SK-N-MC (cell line): ENCODE results near the gene OR9G4.
A peak's percentile ranks its signal among the peaks of the same experiment; 100 is the strongest.

Source experiments
- DNase-seq: peaks from one replicate; pipeline ENCODE4 v3.0.0-alpha.2; 2011; ENCODE audit warnings: low read depth, low spot score
- H3K27ac ChIP-seq: fragments of 200-600 bp; sonication (generic); 2 replicates; pipeline ENCODE4 v1.5.1; 2016; ENCODE audit warnings: mixed run types
- H3K36me3 ChIP-seq: fragments of 200-600 bp; sonication (generic); 2 replicates; pipeline ENCODE4 v1.6.1; 2017; ENCODE audit warnings: antibody characterized with exemption, low read length, mixed read lengths; ENCODE audit not compliant: insufficient read depth
- H3K4me3 ChIP-seq: fragments of 200-600 bp; sonication (generic); 2 replicates; pipeline ENCODE4 v1.5.1; 2016
- H3K9ac ChIP-seq: fragments of 200-600 bp; sonication (generic); 2 replicates; pipeline ENCODE4 v1.8.0; 2017; ENCODE audit warnings: mixed run types, mixed read lengths; ENCODE audit not compliant: insufficient read length
- H3K9me3 ChIP-seq: fragments of 200-600 bp; sonication (generic); 2 replicates; pipeline ENCODE4 v1.6.1; 2017; ENCODE audit warnings: low read depth, mild to moderate bottlenecking, antibody characterized with exemption, low read length, moderate library complexity, mixed read lengths
- EZH2 ChIP-seq: fragments of 200-600 bp; sonication (generic); IDR thresholded peaks from one replicate; pipeline ENCODE4 v1.6.1; 2017; ENCODE audit warnings: antibody characterized with exemption
- FOXP2 ChIP-seq: optimal IDR thresholded peaks from 2 replicates; pipeline ENCODE3; 2011; ENCODE audit warnings: mild to moderate bottlenecking, moderate library complexity; ENCODE audit not compliant: insufficient read depth; ENCODE audit errors: extremely low read length, control extremely low read depth
- POLR2AphosphoS5 ChIP-seq: IDR thresholded peaks from 2 replicates; pipeline ENCODE4 v1.6.1; 2012; ENCODE audit warnings: mild to moderate bottlenecking, low read depth, low read length, borderline replicate concordance

OR9G4 gene

GRCh38 chr11:56748597-56748996 lies at the start of gene OR9G4:
OR9G4 (minus strand) TSS chr11:56748697; CDS start chr11:56743766, 4,931 bp downstream.
- no peak within 1 kb of the TSS for H3K27ac ChIP-seq
- no peaks in the 10 kb centered on the region for H3K9me3 ChIP-seq
- no peak within 1 kb of the TSS for H3K9ac ChIP-seq
- TF ChIP-seq POLR2AphosphoS5 (no peak), EZH2 (no peak), FOXP2 (no peak)
- no peaks in the 10 kb centered on the region for H3K36me3 ChIP-seq
- H3K4me3 ChIP-seq, result no peak within 1 kb of the TSS
- DNase-seq, result no peak

GRCh38 chr11:56783448-56784041 lies 35.0 kb upstream of the OR9G4 start:
- TF ChIP-seq FOXP2 (no peak), POLR2AphosphoS5 (no peak), EZH2 (no peak)
- Histone ChIP-seq H3K4me3 (no peak overlapping the region), H3K27ac (no peak overlapping the region), H3K9me3 (no peaks in the 10 kb centered on the region), H3K36me3 (no peaks in the 10 kb centered on the region), H3K9ac (no peak overlapping the region)
- DNase-seq, result peak; percentile 55

- H3K4me3 ChIP-seq, result no peak overlapping the region
- H3K9me3 ChIP-seq, result no peaks in the 10 kb centered on the region
- no peak overlapping the region for H3K9ac ChIP-seq
- TF ChIP-seq FOXP2 (no peak), POLR2AphosphoS5 (no peak), EZH2 (no peak)
- H3K36me3 ChIP-seq, result no peaks in the 10 kb centered on the region
- no peak for DNase-seq
- no peak overlapping the region for H3K27ac ChIP-seq
Measured at GRCh38 chr11:56782167-56782847, 33.8 kb upstream of the OR9G4 start.

- H3K9ac ChIP-seq, result no peak overlapping the region
- no peaks in the 10 kb centered on the region for H3K9me3 ChIP-seq
- TF ChIP-seq POLR2AphosphoS5 (no peak), EZH2 (no peak), FOXP2 (no peak)
- H3K4me3 ChIP-seq, result no peak overlapping the region
- H3K36me3 ChIP-seq, result no peaks in the 10 kb centered on the region
- DNase-seq, result no peak
- H3K27ac ChIP-seq, result no peak overlapping the region
Measured at GRCh38 chr11:56776809-56777208, 28.3 kb upstream of the OR9G4 start.

GRCh38 chr11:56764976-56765375 lies 16.5 kb upstream of the OR9G4 start:
- Histone ChIP-seq H3K9me3 (no peaks in the 10 kb centered on the region), H3K4me3 (no peak overlapping the region), H3K36me3 (no peaks in the 10 kb centered on the region), H3K27ac (no peak overlapping the region), H3K9ac (no peak overlapping the region)
- DNase-seq, result no peak
- TF ChIP-seq FOXP2 (no peak), EZH2 (no peak), POLR2AphosphoS5 (no peak)

GRCh38 chr11:56751480-56751879 lies 3.0 kb upstream of the OR9G4 start:
- Histone ChIP-seq H3K36me3 (no peaks in the 10 kb centered on the region), H3K27ac (no peak overlapping the region), H3K4me3 (no peak overlapping the region), H3K9me3 (no peaks in the 10 kb centered on the region), H3K9ac (no peak overlapping the region)
- TF ChIP-seq EZH2, result no peak
- no peak for TF ChIP-seq FOXP2
- DNase-seq, result no peak

- no peak overlapping the region for H3K4me3 ChIP-seq
Measured at GRCh38 chr11:56750190-56750589, 1.7 kb upstream of the OR9G4 start.

GRCh38 chr11:56740886-56741285 lies 7.6 kb downstream of the OR9G4 start:
- no peak for DNase-seq
- no peaks in the 10 kb centered on the region for H3K9me3 ChIP-seq
- no peak overlapping the region for H3K9ac ChIP-seq
- TF ChIP-seq FOXP2 (no peak), POLR2AphosphoS5 (no peak), EZH2 (no peak)
- H3K27ac ChIP-seq, result no peak overlapping the region
- no peaks in the 10 kb centered on the region for H3K36me3 ChIP-seq
- H3K4me3 ChIP-seq, result no peak overlapping the region

More at GRCh38 chr11:56750190-56750589, 1.7 kb upstream of the OR9G4 start:
- H3K36me3 ChIP-seq, result no peaks in the 10 kb centered on the region
- H3K27ac ChIP-seq, result no peak overlapping the region
- DNase-seq, result no peak
- no peaks in the 10 kb centered on the region for H3K9me3 ChIP-seq
- TF ChIP-seq EZH2 (no peak), FOXP2 (no peak)
- H3K9ac ChIP-seq, result no peak overlapping the region

- DNase-seq, result no peak
- Histone ChIP-seq H3K27ac (no peak overlapping the region), H3K9me3 (no peaks in the 10 kb centered on the region), H3K9ac (no peak overlapping the region), H3K4me3 (no peak overlapping the region), H3K36me3 (no peaks in the 10 kb centered on the region)
- TF ChIP-seq EZH2 (no peak), POLR2AphosphoS5 (no peak), FOXP2 (no peak)
Measured at GRCh38 chr11:56740107-56740506, 8.4 kb downstream of the OR9G4 start.
